GM12892 (cell line): ENCODE results near the gene ZNF585A.

ENCODE experiments used
- POLR2A ChIP-seq: IDR thresholded peaks from 2 replicates; pipeline ENCODE4 v1.6.1; 2011; ENCODE audit warnings: low read depth, low read length, control low read depth
- POLR2AphosphoS5 ChIP-seq: IDR thresholded peaks from 2 replicates; pipeline ENCODE4 v1.6.1; 2011; ENCODE audit warnings: low read depth, low read length, control low read depth

GRCh38 chr19:37197768-37198167 is 25.3 kb upstream of the ZNF585A start:
- TF ChIP-seq POLR2AphosphoS5 (no peak), POLR2A (no peak)
